ES-I3 (cell line): ENCODE data around the gene GCDH.

ENCODE experiments used
- H3K36me3 ChIP-seq: 2 replicates; pipeline ENCODE4 v1.6.1; 2013; ENCODE audit warnings: mild to moderate bottlenecking, low read length, control low read depth, moderate library complexity; ENCODE audit not compliant: insufficient read depth
- H3K4me1 ChIP-seq: 2 replicates; pipeline ENCODE4 v1.6.1; 2013; ENCODE audit warnings: mild to moderate bottlenecking, control low read depth, low read length; ENCODE audit not compliant: insufficient read depth
- H3K9ac ChIP-seq: 2 replicates; pipeline ENCODE4 v1.6.1; 2013; ENCODE audit warnings: low read depth, mild to moderate bottlenecking, low read length, moderate library complexity
- H3K9me3 ChIP-seq: 2 replicates; pipeline ENCODE4 v1.6.1; 2013; ENCODE audit warnings: mild to moderate bottlenecking, low read length, moderate library complexity; ENCODE audit not compliant: control insufficient read depth, insufficient read depth

GCDH gene

DNA sequence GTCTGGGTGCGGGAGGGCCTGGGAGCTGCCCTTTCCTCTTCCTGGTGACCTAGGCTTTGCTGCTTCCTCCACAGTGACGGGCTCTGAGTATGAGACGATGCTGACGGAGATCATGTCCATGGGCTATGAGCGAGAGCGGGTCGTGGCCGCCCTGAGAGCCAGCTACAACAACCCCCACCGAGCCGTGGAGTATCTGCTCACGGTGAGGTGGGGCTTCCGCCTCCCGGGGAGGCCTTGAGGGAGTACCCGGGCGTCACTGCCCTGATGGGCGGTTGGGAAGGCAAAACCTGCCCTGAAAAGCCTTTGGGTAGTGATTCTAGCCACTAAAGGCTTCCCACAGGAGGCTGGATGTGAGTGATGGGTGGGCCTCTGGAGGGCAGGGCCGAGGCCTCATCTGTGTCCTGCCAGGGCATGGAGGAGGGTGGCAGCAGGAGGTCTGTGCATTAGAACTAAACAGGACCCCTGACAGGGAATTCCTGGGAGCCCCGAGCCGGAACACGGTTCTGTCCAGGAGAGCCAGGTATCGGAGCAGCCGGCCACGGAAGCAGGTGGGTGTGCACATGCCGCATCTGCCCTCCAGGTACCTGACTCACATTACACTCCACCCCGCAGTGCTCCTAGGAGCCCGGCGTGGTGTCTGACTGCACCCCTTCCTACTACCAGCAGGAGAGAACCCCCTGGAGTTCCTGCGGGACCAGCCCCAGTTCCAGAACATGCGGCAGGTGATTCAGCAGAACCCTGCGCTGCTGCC is 57.8 kb downstream of the GCDH start:
- Histone ChIP-seq H3K36me3 (peaks cover 7% of the 10 kb centered on the region; the same call in 1 of the 2 replicates), H3K4me1 (no peaks in the 10 kb centered on the region), H3K9me3 (no peaks in the 10 kb centered on the region), H3K9ac (no peak overlapping the region)
